K562 (cell line): ENCODE data around the gene PLIN5. TPM values are rescaled to one million over a fixed set of nuclear protein-coding genes. Genes with fewer than 3 reads are reported as not detected.
A peak's percentile ranks its signal among the peaks of the same experiment; 100 is the strongest.

ENCODE experiments used
- ATAC-seq: fragments of 200-7000 bp; cut with Tn5 transposase; 3 replicates; pipeline ENCODE4 v1.9.1; 2020; ENCODE audit warnings: moderate library complexity
- BruUV-seq: library from RNA; stranded (reverse); fragments of 400-500 nt; replicated peaks from 2 replicates; lab custom pipeline; 2021; lab: Mats Ljungman, UMichigan
- CTCF ChIA-PET: fragments of 300-600 bp; formaldehyde crosslinking; extraction: SDS; loops from one replicate; lab custom pipeline; 2021; ENCODE audit warnings: low intra/inter-chr PET ratio; lab: Yijun Ruan, JAX
- POLR2A ChIA-PET: fragments of 300-600, 350-650 bp; sonication (Branson Sonifier 250); formaldehyde crosslinking; extraction: SDS; loops from one replicate; lab custom pipeline; 2021; ENCODE audit warnings: antibody characterized with exemption, inconsistent platforms; lab: Yijun Ruan, JAX
- DNase-seq, 4 experiments: peaks; one replicate each; pipeline versions ENCODE4 v3.0.0 to v3.0.0-alpha.2; 2011 to 2018; ENCODE audit warnings: low spot score in 3 of 4, mixed read lengths in 3 of 4; ENCODE audit errors: extremely low read depth in 1 of 4
- FAIRE-seq: peaks from 2 replicates; lab custom pipeline; 2011; peaks lifted over from hg19 to GRCh38; lab: Jason Lieb, UNC
- H2AFZ ChIP-seq: 2 replicates; pipeline ENCODE4 v1.6.0; 2011; ENCODE audit warnings: low read depth, low read length, control low read depth, inconsistent platforms
- H3K27ac ChIP-seq: fragments of 200-600 bp; 3 replicates; pipeline ENCODE4 v1.8.0; 2011; ENCODE audit warnings: low read depth, mild to moderate bottlenecking, control low read depth, inconsistent platforms, low read length, moderate library complexity, mixed read lengths; ENCODE audit errors: extremely low read depth
- H3K27me3 ChIP-seq, 2 experiments: fragments of 300-600 bp in 1 of 2; 2 replicates in 1 of 2; 3 replicates in 1 of 2; pipeline versions ENCODE4 v1.6.0 to v1.8.0; 2011; ENCODE audit warnings: inconsistent platforms in 2 of 2, low read length in 2 of 2, mild to moderate bottlenecking in 1 of 2, mixed read lengths in 1 of 2, moderate library complexity in 1 of 2; ENCODE audit not compliant: control insufficient read depth in 2 of 2, insufficient read depth in 2 of 2
- H3K36me3 ChIP-seq: fragments of 300-600 bp; 3 replicates; pipeline ENCODE4 v1.8.0; 2011; ENCODE audit warnings: mild to moderate bottlenecking, low read length, inconsistent platforms; ENCODE audit not compliant: control insufficient read depth, insufficient read depth
- H3K4me1 ChIP-seq, 2 experiments: fragments of 200-600 bp in 1 of 2; replicated peaks in 1 of 2; 2 replicates in 1 of 2; 3 replicates in 1 of 2; pipeline versions ENCODE4 v1.5.1 to v1.8.0; 2011; ENCODE audit warnings: inconsistent platforms in 2 of 2, low read length in 2 of 2, mild to moderate bottlenecking in 1 of 2, mixed read lengths in 1 of 2, moderate library complexity in 1 of 2; ENCODE audit not compliant: control insufficient read depth in 2 of 2, insufficient read depth in 2 of 2
- H3K4me2 ChIP-seq: 2 replicates; pipeline ENCODE4 v1.6.1; 2011; ENCODE audit warnings: low read length, control low read depth, inconsistent platforms, mixed read lengths; ENCODE audit not compliant: insufficient read depth
- H3K4me3 ChIP-seq: fragments of 200-600 bp; sonication (generic), shearing (Covaris generic); 2 replicates; pipeline ENCODE4 v1.5.1; 2016; ENCODE audit warnings: control low read depth, inconsistent platforms
- H3K79me2 ChIP-seq: fragments of 200-600 bp; 3 replicates; pipeline ENCODE4 v1.8.0; 2011; ENCODE audit warnings: low read length, inconsistent platforms; ENCODE audit not compliant: control insufficient read depth, insufficient read depth
- H3K9ac ChIP-seq, 2 experiments: 2 replicates each; pipeline versions ENCODE4 v1.6.0 to v1.6.1; 2011; ENCODE audit warnings: low read depth in 2 of 2, low read length in 2 of 2, control low read depth in 1 of 2, inconsistent platforms in 1 of 2, mild to moderate bottlenecking in 1 of 2, mixed read lengths in 1 of 2; ENCODE audit not compliant: insufficient read depth in 1 of 2
- H3K9me1 ChIP-seq: one replicate; pipeline ENCODE4 v1.6.0; 2011; ENCODE audit warnings: inconsistent platforms, mild to moderate bottlenecking, low read length, moderate library complexity; ENCODE audit not compliant: control insufficient read depth, insufficient read depth
- H3K9me3 ChIP-seq: replicated peaks from 2 replicates; pipeline ENCODE4 v1.5.1; 2011; ENCODE audit warnings: low read depth, low read length, inconsistent platforms; ENCODE audit not compliant: control insufficient read depth, insufficient read depth
- H4K20me1 ChIP-seq: replicated peaks from 2 replicates; pipeline ENCODE4 v1.6.1; 2011; ENCODE audit warnings: low read length, inconsistent platforms, mixed read lengths; ENCODE audit not compliant: control insufficient read depth, insufficient read depth
- CBX3 ChIP-seq, 2 experiments: IDR thresholded peaks; 1 replicate in 1 of 2; 2 replicates in 1 of 2; pipeline ENCODE4 v1.6.1; 2012; ENCODE audit warnings: inconsistent platforms in 2 of 2, low read length in 2 of 2, borderline replicate concordance in 1 of 2, control low read depth in 1 of 2
- FOXK2 ChIP-seq, 2 experiments: fragments of 450-650 bp; IDR thresholded peaks in 1 of 2; conservative IDR thresholded peaks in 1 of 2; 2 replicates each; pipeline ENCODE4 v1.6.1; 2016; ENCODE audit warnings: low read depth in 2 of 2, mild to moderate bottlenecking in 1 of 2
- ID3 ChIP-seq, 2 experiments: fragments of 250-450 bp in 1 of 2; fragments of 450-650 bp in 1 of 2; sonication (Bioruptor Pico) in 1 of 2; IDR thresholded peaks; 2 replicates each; pipeline versions ENCODE4 v1.6.1 to v1.8.0; 2016 to 2021; ENCODE audit warnings: mild to moderate bottlenecking in 2 of 2, moderate library complexity in 2 of 2, missing compliant biosample characterization in 1 of 2, missing genetic modification characterization in 1 of 2
- NR0B1 ChIP-seq: fragments of 450-650 bp; IDR thresholded peaks from one replicate; pipeline ENCODE4 v1.6.1; 2018; ENCODE audit warnings: mild to moderate bottlenecking, moderate library complexity; ENCODE audit not compliant: partially characterized antibody
- TCF3 ChIP-seq: sonication (generic); formaldehyde crosslinking; IDR thresholded peaks from 2 replicates; pipeline ENCODE4 v1.4.0; 2020; ENCODE audit warnings: mild to moderate bottlenecking, missing genetic modification reagents
- ZBTB8A ChIP-seq: fragments of 450-650 bp; IDR thresholded peaks from 2 replicates; pipeline ENCODE4 v1.6.1; 2018; ENCODE audit warnings: mild to moderate bottlenecking, moderate library complexity; ENCODE audit not compliant: partially characterized antibody
- ZNF140 ChIP-seq: fragments of 250-450 bp; sonication (Bioruptor Pico); IDR thresholded peaks from 2 replicates; pipeline ENCODE4 v1.8.0; 2021; ENCODE audit warnings: moderate library complexity, mild to moderate bottlenecking, inconsistent platforms
- ZSCAN29 ChIP-seq: fragments of 450-650 bp; IDR thresholded peaks from 2 replicates; pipeline ENCODE4 v1.6.1; 2017
- WGBS: fragments of 100-300 bp; shearing (Covaris generic); methylation state at CpG from one replicate; pipeline ENCODE4 v1.1.6; 2016; ENCODE audit warnings: low coverage, mixed read lengths; ENCODE audit not compliant: insufficient coverage; ENCODE audit errors: missing lambda C conversion rate; 5-methylcytosine and 5-hydroxymethylcytosine counted together
- in situ Hi-C: fragments of 300-500 bp; cut with MboI; formaldehyde crosslinking; loops from 4 replicates; pipeline ENCODE4 v1.15.0; 2018; ENCODE audit warnings: inconsistent platforms, mixed read lengths
- intact Hi-C: fragments of 100-400 bp; cut with micrococcal nuclease; formaldehyde crosslinking; loops from 2 replicates; pipeline ENCODE4 v1.14.2; 2022
- polyA plus RNA-seq, 8 experiments: library from polyadenylated mRNA; depleted of rRNA in 4 of 8; stranded (reverse) in 5 of 8; unstranded in 3 of 8; fragments of >200 nt; fragmentation: Nextera tagmentation in 2 of 8; fragmentation: Illumina TruSeq in 1 of 8; extraction: Ambion mirVana in 2 of 8; extraction: Trizol in 1 of 8; gene quantifications; 2 replicates each; pipeline versions ENCODE4 v1.2.1 to v1.2.3, GENCODE V29; 2011 to 2014; ENCODE audit warnings: inconsistent platforms in 1 of 8, missing spikeins in 1 of 8
- total RNA-seq, 7 experiments: library from RNA; depleted of rRNA in 6 of 7; stranded (reverse); fragments of >200 nt in 6 of 7; fragmentation: Illumina TruSeq in 2 of 7; extraction: Trizol in 2 of 7; gene quantifications; 2 replicates each; pipeline versions ENCODE4 v1.2.1 to v1.2.3, GENCODE V29; 2011 to 2021; ENCODE audit warnings: low replicate concordance in 1 of 7

PLIN5 gene
- total and polyA plus RNA-seq, 9 of the 15 experiments (the other 6 are each of a cell fraction or from before 2014, with no cell fraction given): 0.04 to 1.3 (median 0.50) TPM

- TF ChIP-seq NR0B1 (no peak), TCF3 (CRISPR knock-in tag) (no peak), ZBTB8A (no peak), ID3 (CRISPR knock-in tag; IDR thresholded peaks at IDR 0.05) (no peak), ID3 (tag; IDR thresholded peaks at IDR 0.05) (no peak), ZSCAN29 (no peak), ZNF140 (CRISPR knock-in tag) (no peak), CBX3 (IDR thresholded peaks at IDR 0.05; ENCODE audit: borderline replicate concordance in 1 of 2, low read length in 2 of 2) (no peak), FOXK2 (conservative IDR thresholded peaks at IDR 0.05 in 1 of 2, IDR thresholded peaks at IDR 0.05 in 1 of 2; ENCODE audit: low read depth in 2 of 2) (no peak)
- H4K20me1 ChIP-seq: peaks cover 3% of the 10 kb centered on the region; the same call in 1 of the 2 replicates
- H3K4me2 ChIP-seq: no peak overlapping the region
- FAIRE-seq (no peak), DNase-seq (no peak), ATAC-seq (no peak; the same call in 2 of the 3 replicates)
- intact Hi-C loops: no loop called here
- in situ Hi-C loops: no loop called here
- H3K4me3 ChIP-seq: no peak overlapping the region
- H3K4me1 ChIP-seq: peaks cover 0 to 34% of the 10 kb centered on the region in 2 experiments; a peak in 2 of 5 replicates
- H3K27ac ChIP-seq: no peak overlapping the region
- no peaks in the 10 kb centered on the region for H3K9me3 ChIP-seq
- H3K9ac ChIP-seq: peak overlapping the region in 1 of 2 experiments; percentile 13; a peak in 1 of 4 replicates
- no peaks in the 10 kb centered on the region for H3K36me3 ChIP-seq
- no peak overlapping the region for H2AFZ ChIP-seq
- no TSS peak for BruUV-seq
- peaks cover 2% of the 10 kb centered on the region for H3K9me1 ChIP-seq
- 18% methylated on average over 24 of the region's 27 CpGs for WGBS
- peaks cover 23 to 45% of the 10 kb centered on the region in 2 experiments; a peak in 4 of 5 replicates for H3K27me3 ChIP-seq
- no peaks in the 10 kb centered on the region for H3K79me2 ChIP-seq
- ChIA-PET CTCF (no interaction called here), POLR2A (no interaction called here)
Measured at GRCh38 chr19:4511300-4512054, 23.5 kb downstream of the PLIN5 start.
